NT2/D1 (cell line): ENCODE data around the gene SUN5.

ENCODE experiments used
- SUZ12 ChIP-seq: IDR thresholded peaks from 2 replicates; pipeline ENCODE4 v1.6.1; 2011; ENCODE audit not compliant: insufficient read length, insufficient read depth; ENCODE audit errors: extremely low read depth
- YY1 ChIP-seq: IDR thresholded peaks from 2 replicates; pipeline ENCODE4 v1.6.1; 2011; ENCODE audit not compliant: insufficient read length, insufficient read depth
- ZNF274 ChIP-seq: IDR thresholded peaks from 2 replicates; pipeline ENCODE4 v1.6.1; 2011; ENCODE audit warnings: mild to moderate bottlenecking, low read depth, low read length

GRCh38 chr20:32972181-32973076 lies 31.8 kb downstream of the SUN5 start:
- TF ChIP-seq ZNF274: no peak
- TF ChIP-seq YY1: no peak
- no peak for TF ChIP-seq SUZ12
